LNCaP clone FGC (cell line): Measurements from ENCODE around the gene SFI1.

Experiments used
- DNase-seq: peaks from one replicate; pipeline ENCODE4 v3.0.0-alpha.2; 2011; ENCODE audit warnings: low read depth
- H3K4me3 ChIP-seq: 2 replicates; pipeline ENCODE4 v1.5.1; 2011; ENCODE audit warnings: mild to moderate bottlenecking, low read depth, low read length, control low read depth
- TF ChIP-seq, protein P1 (sequence below): IDR thresholded peaks from 2 replicates; pipeline ENCODE4 v1.5.1; 2012; ENCODE audit warnings: mild to moderate bottlenecking; ENCODE audit not compliant: control insufficient read depth, insufficient read depth; ENCODE audit errors: extremely low read depth

SFI1 gene

DNA sequence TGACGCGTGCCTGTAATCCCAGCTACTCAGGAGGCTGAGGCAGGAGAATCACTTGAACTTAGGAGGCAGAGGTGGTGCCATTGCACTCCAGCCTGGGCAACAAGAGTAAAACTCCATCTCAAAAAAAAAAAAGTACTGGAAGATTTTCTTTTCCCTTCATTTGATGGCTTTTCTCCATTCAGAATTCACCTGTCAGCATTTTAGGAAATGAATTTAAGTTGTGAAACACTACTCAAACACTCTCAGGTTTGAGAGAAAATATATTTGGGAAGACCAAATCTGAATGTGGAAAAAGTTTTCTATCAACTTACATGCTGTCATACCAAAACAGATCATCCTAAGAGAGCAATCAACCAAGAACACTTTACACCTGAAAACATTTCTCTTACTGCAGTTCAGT is 9.4 kb upstream of the SFI1 start:
- no peak overlapping the region for H3K4me3 ChIP-seq
- TF ChIP-seq, protein P1, sequence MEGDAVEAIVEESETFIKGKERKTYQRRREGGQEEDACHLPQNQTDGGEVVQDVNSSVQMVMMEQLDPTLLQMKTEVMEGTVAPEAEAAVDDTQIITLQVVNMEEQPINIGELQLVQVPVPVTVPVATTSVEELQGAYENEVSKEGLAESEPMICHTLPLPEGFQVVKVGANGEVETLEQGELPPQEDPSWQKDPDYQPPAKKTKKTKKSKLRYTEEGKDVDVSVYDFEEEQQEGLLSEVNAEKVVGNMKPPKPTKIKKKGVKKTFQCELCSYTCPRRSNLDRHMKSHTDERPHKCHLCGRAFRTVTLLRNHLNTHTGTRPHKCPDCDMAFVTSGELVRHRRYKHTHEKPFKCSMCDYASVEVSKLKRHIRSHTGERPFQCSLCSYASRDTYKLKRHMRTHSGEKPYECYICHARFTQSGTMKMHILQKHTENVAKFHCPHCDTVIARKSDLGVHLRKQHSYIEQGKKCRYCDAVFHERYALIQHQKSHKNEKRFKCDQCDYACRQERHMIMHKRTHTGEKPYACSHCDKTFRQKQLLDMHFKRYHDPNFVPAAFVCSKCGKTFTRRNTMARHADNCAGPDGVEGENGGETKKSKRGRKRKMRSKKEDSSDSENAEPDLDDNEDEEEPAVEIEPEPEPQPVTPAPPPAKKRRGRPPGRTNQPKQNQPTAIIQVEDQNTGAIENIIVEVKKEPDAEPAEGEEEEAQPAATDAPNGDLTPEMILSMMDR = no peak
- DNase-seq = no peak

DNA sequence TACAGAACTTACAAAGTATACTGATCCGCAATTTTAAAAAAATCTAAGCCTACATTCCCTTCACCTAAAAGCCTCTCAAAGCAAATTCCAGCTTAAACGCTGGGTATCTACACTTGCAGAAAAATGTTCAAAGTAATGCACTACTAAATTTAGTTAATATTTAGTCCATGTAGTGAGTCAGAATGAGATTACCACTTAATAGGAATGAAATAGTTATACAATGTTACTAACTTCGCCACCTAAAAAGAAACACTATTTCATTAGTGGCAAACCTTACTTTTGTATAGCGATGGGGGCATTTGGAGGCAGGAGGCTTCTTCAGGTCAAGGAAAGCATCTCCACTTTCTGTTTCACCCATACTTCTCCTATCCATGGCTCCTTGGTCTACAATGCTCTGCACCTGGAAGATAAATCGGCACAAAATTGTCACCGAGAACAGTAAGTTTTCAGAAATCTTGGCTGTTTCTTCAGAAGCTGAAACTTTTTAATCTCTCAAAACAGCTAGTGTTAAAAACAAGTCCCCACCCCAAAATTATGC is 7.9 kb upstream of the SFI1 start:
- no peak for DNase-seq
- H3K4me3 ChIP-seq = peak overlapping the region; percentile 92
- TF ChIP-seq, protein P1 = no peak

DNA sequence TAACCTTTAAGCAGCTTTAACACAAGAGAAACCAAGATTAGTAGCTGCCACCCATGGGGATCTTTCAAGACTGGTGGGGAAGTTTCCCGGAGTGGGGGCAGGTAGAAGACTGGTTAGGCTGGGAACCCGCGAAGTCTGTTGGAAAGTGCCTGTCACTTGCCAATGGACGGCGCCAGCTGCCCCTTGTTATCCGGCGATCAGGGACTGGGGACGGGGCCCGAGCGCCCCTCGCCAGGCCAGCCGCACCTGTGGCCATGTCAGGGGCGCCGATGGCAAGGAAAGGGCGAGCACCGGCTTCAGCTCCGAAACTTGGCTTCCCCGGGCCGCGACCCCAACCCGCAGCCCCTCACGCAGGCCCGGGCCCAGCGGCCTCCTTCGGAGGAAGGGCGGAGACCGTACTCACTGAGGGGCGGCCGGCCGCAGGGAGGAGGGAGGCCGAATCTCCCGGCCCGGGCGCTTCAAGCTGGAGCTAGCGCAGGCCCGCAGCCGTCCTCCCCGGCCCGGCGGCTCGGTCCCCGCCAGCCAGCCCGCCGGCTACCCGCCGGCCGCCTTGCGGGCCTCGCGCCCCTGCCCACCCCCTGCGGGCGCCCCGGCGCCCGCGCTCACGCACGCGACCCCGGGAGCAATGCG is 7.2 kb upstream of the SFI1 start:
- TF ChIP-seq, protein P1 = no peak
- H3K4me3 ChIP-seq = peak overlapping the region; percentile 92
- DNase-seq = no peak

DNA sequence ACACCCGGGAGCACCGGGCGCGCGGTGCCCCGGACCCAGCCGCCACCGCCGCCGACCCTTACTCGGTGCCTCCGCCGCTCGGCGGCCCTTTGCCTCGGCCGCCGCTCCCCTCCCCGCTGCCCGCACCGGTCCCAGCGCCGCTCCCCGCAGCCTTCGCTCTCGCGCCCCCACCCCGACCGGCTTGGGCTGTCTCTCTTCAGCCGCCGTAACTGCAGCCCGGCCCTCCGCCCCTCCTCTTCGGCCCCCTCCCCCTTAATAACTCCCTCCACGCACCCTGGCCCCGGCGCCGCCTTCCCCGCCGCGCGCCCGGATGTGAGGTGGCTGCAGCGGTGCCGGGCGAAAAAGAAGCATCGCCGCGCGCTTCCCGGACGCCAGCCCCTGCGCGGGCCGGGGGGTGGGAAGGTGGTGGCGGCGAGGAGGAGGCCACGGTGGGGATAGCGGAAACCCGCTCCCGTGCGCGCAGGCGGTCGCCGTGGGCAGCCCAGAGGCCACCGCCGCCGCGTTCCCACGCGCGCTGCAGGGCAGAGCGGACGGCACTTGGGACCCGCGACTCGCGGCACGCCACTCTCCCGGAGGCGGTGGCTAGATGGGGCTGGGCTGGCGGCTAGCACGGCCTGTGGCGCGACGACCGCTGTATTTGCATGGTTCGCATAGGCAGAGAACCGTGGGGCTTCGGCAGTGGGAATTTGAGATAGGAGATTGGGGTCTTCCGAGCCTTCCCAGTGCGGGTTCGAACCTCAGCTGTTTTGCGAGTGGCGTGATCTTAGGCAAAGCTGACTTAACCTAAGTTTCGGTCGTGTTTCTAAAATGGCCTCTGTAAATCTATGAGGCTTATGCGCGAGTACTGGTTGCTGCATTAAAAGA is 6.5 kb upstream of the SFI1 start, which contains the start of gene EIF4ENIF1:
Gene EIF4ENIF1, minus strand, starts transcription at position 211 of the 864 bp plus-strand sequence. CDS start 1,124 bp downstream, outside the sequence.
- H3K4me3 ChIP-seq = peak within 1 kb of the TSS; percentile 92
- TF ChIP-seq, protein P1 = no peak
- DNase-seq = no peak

DNA sequence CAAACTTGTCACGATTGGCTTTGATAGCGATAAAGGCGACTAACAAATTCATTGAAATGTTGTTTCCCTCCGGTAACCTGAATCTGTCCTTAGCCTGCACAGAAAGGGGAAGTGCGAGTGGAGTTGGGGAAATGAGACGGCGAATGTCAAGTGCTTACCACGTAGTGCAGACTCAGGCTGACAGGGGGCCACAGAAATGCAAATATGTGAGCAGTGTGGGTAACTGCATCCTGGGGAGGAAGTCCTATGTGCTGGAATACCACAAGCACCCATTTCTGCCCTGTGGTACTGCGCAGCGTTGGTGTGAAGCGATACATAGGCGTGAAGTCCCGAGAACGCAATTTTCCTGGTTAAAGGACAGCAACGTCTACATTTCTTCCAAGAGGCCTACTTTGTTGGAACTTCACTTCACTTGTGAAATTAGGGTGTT is 5.8 kb upstream of the SFI1 start:
- peak overlapping the region; percentile 92 for H3K4me3 ChIP-seq
- no peak for DNase-seq
- TF ChIP-seq, protein P1 = no peak

DNA sequence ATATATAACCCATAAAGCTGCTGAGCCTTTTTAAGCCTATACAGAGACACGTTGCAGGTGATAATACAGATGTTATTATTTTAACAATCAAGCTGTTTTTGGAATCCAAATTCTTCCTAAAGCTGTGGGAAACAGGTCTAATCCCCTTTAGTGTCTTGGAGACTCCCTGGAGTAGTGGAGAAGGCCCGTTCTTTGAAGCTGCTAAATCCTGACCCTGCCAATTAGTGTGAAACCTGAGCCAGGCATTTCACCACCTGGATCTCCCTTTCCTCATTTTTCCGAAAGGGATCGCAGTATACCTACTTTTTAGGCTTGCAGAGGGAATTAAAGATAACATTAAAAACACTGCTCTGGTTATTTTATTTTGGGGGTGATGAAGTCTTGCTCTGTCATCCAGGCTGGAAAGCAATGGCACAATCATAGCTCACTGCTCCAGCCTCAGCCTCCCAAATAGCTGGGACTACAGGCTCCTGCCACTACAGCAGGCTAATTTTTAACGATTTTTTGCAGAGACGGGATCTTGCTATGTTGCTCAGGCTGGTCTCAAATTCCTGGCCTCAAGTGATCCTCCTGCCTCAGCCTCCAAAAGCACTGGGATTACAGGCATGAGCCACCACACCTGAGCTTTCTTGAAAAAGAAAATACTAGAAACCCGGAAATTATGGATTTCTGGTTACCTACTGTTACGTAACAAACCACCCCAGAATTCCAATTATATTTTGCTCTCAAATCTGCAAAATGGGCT is 4.9 kb upstream of the SFI1 start:
- peak overlapping the region; percentile 92 for H3K4me3 ChIP-seq
- TF ChIP-seq, protein P1 = no peak
- no peak for DNase-seq
